Hippocampal formation (tissue), 2 donors: ENCODE measurements around the gene FTCD.
"Not testable (repeated sequence)": the region's sequence is repeated elsewhere in the genome, so short reads cannot be mapped to it uniquely, and the experiment has no call there.

ENCODE experiments used
- DNase-seq, 2 donors: peaks; one replicate each; lab custom pipeline; 2025; lab: John Stamatoyannopoulos, UW

The FTCD gene

DNA sequence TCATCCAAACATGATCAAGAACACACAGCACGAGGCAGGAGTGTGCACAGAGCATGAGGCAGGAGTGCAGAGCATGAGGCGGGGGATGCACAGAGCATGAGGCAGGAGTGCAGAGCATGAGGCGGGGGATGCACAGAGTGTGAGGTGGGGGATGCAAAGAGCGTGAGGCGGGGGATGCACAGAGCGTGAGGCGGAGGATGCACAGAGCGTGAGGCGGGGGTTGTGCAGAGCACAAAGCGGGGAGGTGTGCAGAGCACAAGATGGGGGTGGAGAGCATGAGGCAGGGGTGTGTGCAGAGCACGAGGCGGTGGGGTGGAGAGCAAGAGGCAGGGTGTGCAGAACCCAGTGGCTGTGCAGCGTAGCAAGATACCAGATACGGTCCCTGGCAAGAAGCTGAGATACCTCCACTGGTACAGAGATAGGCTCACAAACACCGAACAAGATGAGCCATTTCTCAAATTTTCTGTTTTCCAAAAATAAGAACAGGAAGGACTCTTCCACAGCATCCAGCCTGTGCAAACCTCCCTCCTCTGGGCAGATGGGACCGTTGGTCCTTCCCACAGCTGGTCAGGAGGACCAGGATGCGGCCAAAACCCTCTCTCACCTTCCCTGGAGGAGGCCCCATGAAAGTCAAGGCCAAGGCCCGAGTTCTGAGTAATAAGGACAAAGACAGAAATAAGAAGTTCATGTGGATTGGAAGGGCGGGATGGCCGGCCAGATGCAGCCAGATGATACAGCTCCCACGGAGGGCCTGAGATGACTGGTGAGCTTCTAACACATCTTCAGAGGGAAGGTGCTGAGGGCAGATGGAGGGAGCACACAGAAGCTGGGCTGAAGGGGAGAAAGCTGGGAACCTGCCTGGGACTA lies 16.9 kb upstream of the FTCD start:
- no peak for DNase-seq

DNA sequence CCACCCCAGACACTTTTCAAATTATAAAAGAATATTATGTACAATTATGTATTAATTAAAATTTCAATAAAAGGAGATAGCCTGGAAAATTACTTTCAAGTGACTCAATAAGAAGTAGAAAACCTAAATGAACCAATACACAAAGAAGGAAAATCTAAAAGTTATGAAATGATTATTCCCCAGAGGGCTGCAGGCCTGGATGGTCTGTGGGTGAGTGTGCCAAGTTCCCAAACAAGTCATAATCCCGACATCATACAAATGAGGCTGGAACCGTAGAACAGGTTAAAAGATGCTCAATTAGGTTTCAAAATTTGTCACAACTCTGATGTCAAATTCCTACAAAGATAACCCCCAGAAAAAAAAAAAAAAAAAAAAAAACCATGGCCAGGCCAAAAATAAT lies 16.2 kb upstream of the FTCD start:
- no peak for DNase-seq

DNA sequence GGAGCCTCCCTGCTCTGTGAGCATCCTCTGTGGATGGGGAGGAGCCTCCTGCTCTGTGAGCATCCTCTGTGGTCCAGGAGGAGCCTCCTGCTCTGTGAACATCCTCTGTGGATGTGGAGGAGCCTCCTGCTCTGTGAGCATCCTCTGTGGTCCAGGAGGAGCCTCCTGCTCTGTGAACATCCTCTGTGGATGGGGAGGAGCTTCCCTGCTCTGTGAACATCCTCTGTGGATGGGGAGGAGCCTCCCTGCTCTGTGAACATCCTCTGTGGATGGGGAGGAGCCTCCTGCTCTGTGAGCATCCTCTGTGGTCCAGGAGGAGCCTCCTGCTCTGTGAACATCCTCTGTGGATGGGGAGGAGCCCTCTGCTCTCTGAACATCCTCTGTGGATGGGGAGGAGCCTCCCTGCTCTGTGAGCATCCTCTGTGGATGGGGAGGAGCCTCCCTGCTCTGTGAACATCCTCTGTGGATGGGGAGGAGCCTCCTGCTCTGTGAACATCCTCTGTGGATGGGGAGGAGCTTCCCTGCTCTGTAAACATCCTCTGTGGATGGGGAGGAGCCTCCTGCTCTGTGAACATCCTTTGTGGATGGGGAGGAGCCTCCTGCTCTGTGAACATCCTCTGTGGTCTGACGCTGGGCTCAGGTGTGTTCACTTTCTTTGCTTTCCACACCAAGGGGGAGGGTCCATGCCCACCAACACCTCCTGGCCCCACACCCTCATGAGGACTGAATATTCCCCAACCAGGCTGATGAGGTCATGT lies 15.2 kb upstream of the FTCD start:
- DNase-seq = not testable (repeated sequence)

DNA sequence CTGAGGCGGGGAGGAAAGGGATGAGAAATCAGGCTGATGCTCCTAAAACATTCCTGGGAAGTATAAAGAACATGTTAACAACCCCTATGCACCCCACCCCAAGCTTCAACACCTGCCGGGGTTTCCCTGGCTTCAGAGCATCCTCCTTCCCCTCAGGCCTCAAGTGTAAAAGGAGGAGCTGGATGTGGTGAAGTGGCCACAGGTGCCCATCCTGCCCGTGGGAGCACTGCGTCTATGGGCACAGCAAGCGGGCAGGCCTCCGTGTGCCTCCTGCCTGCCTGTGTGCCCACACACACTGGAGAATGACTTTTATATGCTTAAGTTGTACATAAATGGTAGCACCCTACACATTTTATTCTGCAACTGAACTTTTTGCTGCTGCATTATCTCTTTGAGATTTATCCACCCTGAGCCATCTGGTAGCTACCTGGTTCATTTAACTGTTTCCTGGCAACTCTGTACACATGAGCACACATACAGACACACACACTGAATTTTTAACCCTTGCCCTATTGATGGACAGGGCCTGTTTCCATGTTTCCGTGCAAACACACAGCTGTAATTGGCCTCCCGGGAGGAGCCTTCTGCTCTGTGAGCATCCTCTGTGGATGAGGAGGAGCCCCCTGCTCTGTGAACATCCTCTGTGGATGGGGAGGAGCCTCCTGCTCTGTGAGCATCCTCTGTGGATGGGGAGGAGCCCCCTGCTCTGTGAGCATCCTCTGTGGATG lies 13.4 kb upstream of the FTCD start:
- DNase-seq = no peak

DNA sequence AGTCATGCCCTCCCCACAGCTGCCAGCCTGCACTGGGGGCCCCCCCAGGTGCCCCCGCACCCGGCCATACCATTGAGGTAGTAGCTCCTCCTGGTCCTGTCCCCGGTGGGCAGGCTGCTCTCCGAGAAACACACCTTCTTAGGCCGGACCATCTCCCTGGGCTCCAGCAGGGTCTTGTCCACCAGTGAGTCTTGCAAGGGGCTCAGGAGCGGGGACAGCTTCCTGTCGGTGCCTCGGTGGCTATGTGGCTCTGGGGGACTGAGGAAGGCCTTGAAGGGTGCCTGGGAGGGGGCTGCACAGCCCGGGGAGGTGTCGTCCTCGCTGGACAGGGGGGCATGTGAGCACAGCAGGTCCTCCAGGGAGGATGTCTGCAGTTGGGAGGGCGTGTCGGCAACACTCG lies 12.9 kb upstream of the FTCD start:
- DNase-seq = no peak

DNA sequence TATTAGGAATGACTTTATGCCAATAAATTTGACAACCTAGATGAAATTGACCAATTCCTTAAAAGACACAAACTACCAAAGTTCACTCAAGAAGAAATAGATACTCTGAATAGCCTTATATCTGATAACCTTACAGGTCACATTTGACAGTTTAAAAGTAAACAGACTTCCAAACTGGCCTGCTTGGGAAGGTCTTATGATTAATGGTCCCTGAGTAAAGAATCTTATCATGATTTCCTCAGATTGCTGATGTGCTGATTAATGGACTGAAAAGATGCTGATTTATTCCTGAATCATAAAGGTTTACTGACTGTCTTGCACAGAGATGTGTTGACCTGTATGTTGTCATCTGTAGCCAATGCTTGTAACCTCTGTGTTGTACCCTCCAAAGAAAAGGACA lies 9.7 kb upstream of the FTCD start:
- DNase-seq = no peak

DNA sequence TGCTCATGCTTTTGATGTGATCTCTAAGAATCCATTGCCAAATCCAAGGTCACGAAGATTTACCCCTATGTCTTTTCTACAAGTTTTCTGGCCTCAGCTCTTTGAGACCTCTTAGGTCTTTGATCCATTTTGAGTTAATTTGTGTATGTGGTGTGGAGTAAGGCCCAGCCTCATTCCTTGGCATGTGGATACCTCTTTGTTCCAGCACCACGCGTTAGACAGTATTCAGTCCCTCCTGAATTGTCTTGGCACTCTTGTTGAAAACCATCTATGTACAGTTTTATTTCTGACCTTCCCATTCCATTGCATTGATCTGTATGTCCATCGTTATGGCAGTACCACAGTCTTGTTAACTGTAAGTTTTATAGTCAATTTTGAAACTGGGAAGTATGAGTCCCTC lies 8.0 kb upstream of the FTCD start:
- DNase-seq = no peak

DNA sequence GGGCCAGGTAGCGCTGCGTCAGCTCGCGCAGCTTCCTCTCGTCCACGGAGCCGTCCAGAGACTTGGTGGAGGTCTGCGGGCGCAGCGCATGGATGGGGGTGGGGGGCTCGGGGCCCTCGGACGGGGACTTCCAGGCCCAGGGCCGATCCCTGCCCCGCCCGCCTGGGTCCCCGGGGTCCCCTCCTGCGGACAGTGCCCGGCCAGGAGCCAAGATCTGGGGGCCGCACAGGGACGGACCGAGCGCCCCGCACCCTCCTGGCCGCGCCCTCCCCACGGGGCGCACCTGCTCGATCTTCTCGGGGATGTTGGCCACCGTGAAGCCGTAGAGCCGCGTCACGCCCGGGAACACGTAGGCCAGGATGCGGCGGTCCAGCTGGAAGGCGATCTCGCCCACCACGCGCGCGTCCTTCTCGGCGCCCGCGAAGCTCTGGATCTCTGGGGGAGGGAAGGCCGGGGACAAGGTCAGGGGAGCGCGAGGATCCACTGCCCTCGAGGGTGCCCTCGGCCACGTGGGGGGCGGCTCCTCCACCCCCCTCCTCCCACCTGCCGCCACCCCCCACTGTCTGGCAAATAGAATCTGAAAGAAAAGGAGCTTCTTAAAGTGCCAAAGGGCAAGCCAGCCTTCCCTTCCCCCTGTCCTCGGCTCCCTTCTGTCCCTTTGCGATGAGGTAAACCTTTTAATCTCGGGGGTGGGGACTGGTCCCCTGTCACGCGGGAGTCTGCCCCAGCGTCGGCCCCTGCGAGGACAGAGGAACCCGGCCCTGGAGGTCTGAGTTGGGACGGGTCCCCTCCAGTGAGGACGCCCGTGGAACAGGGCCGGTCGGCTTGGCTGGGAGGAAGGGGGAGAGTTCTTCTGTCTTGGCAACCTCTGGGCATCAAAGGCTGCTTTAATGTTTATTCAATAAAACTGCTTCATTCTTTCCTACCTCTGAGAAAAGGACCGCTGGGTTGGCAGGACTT lies 6.5 kb upstream of the FTCD start:
- no peak for DNase-seq

DNA sequence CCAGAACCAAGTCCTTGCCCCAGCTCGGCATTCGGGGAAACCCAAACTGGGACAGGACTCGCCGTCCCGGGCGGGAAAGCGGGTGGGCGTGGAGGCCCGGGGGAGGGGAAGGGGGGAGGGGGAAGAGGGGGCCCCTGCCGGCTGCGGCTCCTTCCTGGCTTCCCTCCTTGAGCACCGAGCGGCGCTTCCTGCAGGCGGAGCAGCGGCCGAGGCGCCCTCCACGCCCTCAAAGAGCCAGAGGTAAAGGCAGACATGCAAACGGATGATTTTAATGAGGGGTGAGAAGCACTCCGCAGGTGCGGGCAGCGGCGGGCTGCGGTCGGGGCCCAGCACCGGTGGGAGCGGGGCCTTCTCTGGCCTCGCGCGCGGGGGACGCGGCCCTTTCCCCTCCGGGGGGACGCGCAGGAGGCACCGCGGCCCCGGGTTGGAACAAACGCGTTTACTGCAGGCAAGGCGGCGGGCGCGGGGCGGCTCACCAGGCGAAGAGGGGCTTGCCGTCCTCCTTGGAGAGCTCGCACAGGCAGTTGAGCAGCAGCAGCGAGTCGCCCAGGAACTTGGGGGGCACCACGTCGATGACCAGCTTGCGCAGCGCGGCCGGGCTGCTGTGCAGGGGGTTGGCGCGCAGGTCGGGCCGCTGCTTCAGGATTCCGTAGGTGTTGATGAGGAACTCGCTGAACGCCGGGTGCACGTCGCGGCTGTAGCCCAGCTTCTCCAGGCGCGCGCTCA lies 5.7 kb upstream of the FTCD start:
- no peak for DNase-seq

DNA sequence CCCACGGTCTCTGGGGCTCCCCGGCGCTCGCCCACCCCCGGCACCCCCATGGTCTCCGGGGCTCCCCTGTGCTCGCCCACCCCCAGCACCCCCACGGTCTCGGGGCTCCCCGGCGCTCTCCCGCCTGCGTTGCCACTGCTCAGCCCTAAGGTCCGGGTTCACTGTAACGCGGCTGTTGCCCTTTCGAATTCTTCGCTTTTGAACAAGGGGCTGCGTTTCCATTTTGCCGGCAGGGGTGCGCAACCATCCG lies 5.2 kb upstream of the FTCD start:
- DNase-seq = no peak

DNA sequence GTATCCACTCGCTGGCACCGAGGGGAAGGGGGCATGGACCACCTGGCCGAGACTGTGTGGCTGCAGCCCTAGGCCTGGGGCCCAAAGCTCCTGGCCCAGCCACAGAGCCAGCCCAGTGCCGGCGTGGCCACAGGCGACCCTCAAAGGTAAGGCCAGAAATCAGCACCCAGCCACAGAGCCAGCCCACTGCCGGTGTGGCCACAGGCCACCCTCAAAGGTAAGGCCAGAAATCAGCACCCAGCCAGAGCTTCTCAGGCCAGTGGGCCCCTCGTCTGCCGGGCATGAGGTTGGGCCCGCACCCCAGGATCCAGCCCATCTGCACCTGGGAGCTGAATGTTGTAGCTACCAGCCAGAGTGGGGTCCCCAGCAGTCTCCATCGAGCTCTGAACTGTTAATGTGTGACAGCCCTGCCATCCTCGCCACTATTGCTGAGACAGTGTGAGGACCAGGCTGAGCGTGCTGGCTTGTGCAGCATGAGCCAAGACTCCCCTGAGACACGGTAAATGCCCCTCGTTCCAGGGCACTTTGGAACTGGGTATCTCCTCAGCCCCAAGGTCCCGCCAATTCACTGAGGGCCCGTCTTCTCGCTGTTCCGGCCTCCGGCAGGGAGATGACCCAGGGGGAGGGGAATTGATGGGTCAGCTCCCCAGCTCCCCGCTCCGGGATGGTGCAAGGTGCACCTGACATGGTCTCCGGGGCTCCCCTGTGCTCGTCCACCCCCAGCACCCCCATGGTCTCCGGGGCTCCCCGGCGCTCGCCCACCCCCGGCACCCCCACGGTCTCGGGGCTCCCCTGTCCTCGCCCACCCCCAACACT lies 4.7 kb upstream of the FTCD start:
- DNase-seq = no peak

DNA sequence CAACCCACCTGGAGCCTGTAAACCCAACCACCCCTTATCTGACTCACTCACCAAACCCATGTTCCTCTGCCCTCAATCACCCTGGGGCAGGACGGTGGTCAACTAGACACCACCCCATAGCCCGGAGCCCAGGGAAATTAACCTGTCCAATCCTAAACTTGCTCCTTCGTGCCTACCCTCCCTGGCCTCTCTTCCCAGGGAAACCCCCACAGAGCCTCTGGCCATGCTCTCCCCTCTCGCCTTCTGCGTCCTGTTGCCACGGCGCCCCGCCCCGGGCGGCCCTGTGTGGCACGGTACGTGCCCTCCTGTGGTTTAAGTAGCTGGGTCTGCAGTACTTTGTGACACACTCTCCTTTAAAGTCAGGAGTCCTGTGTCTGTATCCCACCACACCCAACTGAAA lies 4.0 kb upstream of the FTCD start:
- no peak for DNase-seq

DNA sequence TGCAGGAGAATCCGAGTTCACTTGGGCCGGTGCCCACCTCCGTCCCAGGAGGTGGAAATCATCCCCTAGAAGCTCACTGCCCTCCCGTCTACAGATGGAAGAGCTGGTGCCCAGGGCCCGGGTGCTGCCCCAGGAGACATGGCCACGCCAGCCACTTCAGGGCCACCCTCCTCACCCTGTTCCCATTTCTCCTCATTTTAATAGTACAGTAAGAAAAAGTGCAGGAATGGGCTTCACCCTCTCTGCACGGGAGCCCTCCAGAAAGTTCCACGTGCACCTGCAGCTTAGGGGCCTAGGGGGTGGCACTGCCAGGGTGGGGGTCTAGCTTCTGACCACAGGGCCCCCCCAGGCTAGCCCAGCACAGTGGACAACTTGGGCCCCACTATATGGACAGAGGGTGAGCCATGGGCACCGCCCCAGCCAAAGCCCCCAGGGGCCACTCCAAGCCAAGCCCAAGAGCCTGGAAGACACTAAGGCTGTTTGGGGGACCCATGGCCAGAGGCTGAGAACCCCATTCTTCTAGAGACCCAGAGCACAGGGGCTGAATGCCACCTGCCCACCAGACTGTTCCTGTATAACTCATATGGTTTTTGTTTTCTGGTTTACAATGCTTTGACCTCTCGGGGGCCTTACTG lies 3.4 kb upstream of the FTCD start:
- no peak for DNase-seq

DNA sequence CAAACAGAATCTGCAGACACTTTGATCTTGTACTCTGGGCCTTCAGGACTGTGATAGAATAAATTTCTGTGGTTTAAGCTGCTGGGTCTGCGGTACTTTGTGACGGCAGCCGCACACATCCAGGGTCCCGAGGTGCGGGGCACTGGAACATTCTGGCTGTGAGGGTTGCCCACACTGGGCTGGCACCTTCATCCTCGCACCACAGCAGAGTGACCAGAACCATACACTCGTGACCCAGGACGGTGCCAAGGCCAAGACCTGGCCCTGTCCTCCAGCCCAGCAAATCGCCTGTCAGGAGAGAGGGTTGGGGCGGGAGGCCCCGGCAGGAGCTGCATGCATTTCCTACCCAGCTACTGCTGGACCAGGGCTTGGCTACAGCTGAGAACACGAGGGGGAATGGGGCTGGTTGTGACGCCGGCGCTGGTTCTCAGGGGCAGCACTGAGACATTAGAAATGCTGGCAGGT lies 2.6 kb upstream of the FTCD start:
- no peak for DNase-seq

DNA sequence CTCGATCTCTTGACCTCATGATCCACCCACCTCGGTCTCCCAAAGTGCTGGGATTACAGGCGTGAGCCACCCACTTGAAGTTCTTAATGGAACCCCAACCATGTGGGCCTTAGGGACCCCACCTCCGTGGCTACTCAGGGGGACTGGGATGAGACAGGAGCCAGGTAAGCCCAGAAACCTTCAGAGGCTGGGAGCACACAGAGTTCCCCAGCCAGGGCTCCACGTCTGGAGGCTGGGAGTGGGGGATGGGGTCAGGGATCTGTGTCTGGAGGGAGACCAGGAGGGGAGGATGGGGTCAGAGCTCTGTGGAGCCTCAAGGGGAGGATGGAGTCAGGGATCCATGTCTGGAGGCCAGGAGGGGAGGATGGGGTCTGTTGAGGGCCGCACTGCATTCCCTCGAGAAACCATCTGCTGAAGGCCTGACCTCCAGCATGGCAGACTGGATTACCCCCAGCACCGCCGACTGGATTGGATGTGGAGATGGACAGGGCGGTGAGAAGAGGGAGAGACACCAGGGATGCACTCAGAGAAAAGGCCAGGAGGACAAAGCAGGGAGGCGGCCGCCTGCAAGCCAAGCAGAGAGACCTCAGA lies 2.1 kb upstream of the FTCD start:
- no peak for DNase-seq

DNA sequence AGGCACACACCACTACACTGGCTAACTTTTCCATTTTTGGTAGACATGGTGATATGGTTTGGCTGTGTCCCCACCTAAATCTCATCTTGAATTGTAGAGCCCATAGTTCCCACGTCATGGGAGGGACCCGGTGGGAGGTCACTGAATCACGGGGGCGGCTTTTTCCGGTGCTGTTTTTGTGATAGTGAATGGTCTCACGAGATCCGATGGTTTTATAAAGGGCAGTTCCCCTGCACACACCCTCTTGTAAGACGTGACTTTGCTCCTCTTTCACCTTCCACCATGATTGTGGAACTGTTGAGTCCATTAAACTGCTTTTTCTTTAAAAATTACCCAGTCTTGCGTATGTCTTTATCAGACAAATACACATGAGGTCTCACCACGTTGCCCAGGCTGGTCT lies 1.3 kb upstream of the FTCD start:
- DNase-seq = no peak

DNA sequence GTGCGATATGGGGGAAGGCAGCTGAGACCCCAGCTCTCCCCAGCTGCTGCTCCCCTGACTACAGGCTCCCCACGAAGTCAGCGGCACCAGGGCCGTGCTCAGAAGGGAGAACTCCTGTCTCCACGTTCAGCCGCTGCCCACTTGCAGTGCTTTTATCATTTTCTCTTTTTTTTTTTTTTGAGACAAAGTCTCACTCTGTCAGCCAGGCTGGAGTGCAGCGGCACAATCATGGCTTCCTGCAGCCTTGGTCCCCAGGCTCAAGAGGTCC lies 933 bp upstream of the FTCD start:
- no peak for DNase-seq

DNA sequence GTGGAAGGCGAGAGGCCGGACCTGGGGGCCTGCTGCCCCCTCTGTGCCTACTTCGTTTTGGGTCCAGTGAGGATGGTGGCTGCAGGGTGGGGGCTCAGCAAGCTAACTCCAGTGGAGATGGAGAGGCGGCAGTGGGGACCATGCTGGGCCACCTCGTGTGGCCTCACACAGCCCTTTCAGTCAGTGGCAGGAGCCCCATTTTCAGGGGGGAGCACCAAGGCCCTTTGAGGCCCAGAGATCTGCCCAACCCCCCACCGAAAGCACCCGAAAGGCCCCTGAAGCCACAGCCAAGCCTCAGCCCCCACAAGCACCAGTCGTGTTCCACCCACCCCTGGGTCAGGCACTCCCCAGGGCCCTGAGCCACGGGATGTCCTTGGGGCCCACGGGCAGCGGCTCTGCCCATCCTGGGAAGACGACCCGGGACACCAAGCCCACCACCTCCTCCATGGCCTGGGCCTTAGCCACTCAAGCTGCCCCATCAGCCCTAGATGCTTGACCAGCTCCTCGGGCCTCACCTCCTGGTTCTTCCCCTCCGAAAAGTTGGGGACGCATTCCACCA lies 345 bp downstream of the FTCD start:
- no peak for DNase-seq
